GM18858 (cell line): Measurements from ENCODE around the gene ZNF598.
"Not testable (repeated sequence)": the region's sequence is repeated elsewhere in the genome, so short reads cannot be mapped to it uniquely, and the experiment has no call there.

Experiments
- ATAC-seq: cut with Tn5 transposase; IDR thresholded peaks from one replicate; pipeline ENCODE4 v1.9.1; 2021; ENCODE audit not compliant: unreplicated experiment

The ZNF598 gene

GRCh38 chr16:1960665-1961630, 48.7 kb downstream of the ZNF598 start:
- ATAC-seq = no peak

- ATAC-seq = peak; percentile 54
Measured at GRCh38 chr16:1959269-1960039, 50.2 kb downstream of the ZNF598 start, which contains the start of gene NDUFB10. NDUFB10 (plus strand) TSS chr16:1959538; CDS start chr16:1959625, 87 bp downstream.

- ATAC-seq = no peak
Measured at GRCh38 chr16:1958715-1959268, 50.8 kb downstream of the ZNF598 start.

DNA sequence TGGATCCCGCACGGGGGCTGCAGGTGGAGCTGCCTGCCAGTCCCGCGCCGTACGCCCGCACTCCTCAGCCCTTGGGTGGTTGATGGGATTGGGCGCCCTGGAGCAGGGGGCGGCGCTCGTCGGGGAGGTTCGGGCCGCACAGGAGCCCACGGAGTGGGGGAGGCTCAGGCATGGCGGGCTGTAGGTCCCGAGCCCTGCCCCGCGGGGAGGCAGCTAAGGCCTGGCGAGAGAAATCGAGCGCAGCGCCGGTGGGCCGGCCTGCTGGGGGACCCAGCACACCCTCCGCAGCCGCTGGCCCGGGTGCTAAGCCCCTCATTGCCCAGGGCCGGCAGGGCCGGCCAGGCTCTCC, 51.5 kb downstream of the ZNF598 start:
- ATAC-seq = not testable (repeated sequence)

DNA sequence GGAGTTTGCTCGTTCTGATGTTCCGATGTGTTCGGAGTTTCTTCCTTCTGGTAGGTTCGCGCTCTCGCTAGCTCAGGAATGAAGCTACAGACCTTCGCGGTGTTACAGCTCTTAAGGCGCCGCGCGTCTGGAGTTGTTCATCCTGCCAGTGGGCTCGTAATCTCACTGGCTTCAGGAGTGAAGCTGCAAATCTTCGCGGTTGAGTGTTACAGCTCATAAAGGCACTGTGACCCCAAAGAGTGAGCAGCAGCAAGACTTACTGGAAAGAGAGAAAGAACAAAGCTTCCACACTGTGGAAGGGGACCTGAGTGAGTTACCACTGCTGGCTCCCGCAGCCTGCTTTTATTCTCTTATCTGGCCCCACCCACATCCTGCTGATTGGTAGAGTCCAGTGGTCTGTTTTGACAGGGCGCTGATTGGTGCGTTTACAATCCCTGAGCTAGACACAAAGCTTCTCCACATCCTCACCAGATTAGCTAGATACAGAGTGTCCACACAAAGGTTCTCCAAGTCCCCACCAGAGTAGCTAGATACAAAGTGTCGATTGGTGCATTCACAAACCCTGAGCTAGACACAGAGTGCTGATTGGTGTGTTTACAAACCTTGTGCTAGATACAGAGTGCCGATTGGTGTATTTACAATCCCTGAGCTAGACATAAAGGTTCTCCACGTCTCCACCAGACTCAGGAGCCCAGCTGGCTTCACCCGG, 52.0 kb downstream of the ZNF598 start:
- ATAC-seq = not testable (repeated sequence)

DNA sequence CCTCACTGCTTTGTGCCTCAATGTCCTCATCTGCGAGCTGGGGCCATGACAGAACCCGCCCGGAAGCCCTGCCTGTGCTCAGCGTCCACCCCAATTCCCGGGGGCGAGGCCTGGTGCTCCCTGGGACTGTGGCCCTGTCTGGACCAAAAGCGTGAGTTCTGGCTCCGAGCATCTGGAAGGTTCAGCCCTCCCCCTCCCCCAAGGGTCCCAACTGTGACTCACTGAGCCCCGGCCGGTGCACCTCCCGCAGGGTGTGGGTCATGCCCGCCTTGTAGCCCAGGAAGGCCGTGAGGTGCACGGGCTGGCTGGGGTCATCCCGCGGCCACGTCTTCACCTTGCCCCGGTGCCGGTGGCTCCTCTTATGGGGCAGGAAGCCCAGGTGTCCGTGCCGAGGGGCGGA, 55.9 kb downstream of the ZNF598 start:
- no peak for ATAC-seq

GRCh38 chr16:1950559-1950958, 59.1 kb downstream of the ZNF598 start:
- ATAC-seq = no peak

DNA sequence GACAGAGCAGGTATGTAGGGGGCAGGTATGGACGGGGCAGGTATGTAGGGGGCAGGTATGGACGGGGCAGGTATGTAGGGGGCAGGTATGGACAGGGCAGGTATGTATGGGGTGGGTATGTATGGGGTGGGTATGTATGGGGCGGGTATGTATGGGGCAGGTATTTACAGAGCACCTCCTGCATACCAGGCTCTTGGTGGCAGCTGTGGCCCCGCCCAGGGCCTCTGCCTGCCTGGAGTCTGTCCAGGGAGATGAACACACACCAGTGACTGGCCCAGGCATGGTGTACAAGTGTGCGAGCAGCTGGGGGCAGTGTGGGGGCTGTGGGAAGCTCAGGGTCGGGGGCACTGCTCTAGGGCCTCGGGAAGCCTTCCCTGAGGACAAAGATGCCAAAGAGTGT, 59.6 kb downstream of the ZNF598 start:
- ATAC-seq = no peak

DNA sequence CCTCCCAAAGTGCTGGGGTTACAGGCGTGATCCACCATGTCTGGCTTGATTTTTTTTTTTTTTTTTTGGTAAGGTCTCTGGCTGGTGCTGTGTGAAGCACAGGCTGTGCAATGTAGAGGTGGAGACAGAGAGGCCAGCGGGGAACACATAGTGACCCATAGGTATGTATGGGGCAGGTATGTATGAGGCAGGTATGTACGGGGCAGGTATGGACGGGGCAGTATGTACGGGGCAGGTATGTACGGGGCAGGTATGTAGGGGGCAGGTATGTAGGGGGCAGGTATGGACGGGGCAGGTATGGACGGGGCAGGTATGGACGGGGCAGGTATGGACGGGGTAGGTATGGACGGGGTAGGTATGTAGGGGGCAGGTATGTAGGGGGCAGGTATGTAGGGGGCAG, 60.1 kb downstream of the ZNF598 start:
- ATAC-seq = no peak
